Gastrocnemius medialis (tissue), 4 donors: ENCODE data around the gene DHH. TPM values are rescaled to one million over a fixed set of nuclear protein-coding genes. Genes with fewer than 3 reads are reported as not detected.
A peak's percentile ranks its signal among the peaks of the same experiment; 100 is the strongest.
"Not testable (repeated sequence)": the region's sequence is repeated elsewhere in the genome, so short reads cannot be mapped to it uniquely, and the experiment has no call there.

ENCODE experiments used
- ATAC-seq, 2 donors: fragments of 150-250 bp; one replicate each; pipeline ENCODE4 v1.9.1; 2016
- DNase-seq, 2 donors: peaks; one replicate each; pipeline ENCODE4 v3.0.0-alpha.2; 2019
- H3K27ac ChIP-seq, 4 donors: fragments of 200-600 bp; sonication (generic); 1 replicate in 1 of 4; 2 replicates in 3 of 4; pipeline ENCODE4 v1.5.1; 2016 to 2018; ENCODE audit warnings: mild to moderate bottlenecking in 2 of 4, moderate library complexity in 1 of 4
- H3K27me3 ChIP-seq, 3 donors: fragments of 200-600 bp; sonication (generic) in 2 of 3; 1 replicate in 1 of 3; 2 replicates in 2 of 3; pipeline versions ENCODE4 v1.5.1 to v1.6.0; 2016 to 2019; ENCODE audit warnings: mild to moderate bottlenecking in 1 of 3, moderate library complexity in 1 of 3
- H3K36me3 ChIP-seq, 2 donors: fragments of 200-600 bp; sonication (generic) in 1 of 2; one replicate each; pipeline ENCODE4 v1.5.1; 2017 to 2018
- H3K4me1 ChIP-seq, 2 donors: fragments of 200-600 bp; sonication (generic) in 1 of 2; one replicate each; pipeline ENCODE4 v1.5.1; 2016 to 2017; ENCODE audit warnings: mild to moderate bottlenecking in 2 of 2
- H3K4me3 ChIP-seq, 4 donors: fragments of 200-600 bp; sonication (generic) in 3 of 4; 1 replicate in 1 of 4; 2 replicates in 3 of 4; pipeline ENCODE4 v1.5.1; 2016 to 2019; ENCODE audit warnings: mild to moderate bottlenecking in 2 of 4
- H3K9me3 ChIP-seq, 3 donors: fragments of 200-600 bp; sonication (generic) in 2 of 3; 1 replicate in 1 of 3; 2 replicates in 2 of 3; pipeline ENCODE4 v1.5.1; 2016 to 2019
- POLR2A ChIP-seq, 2 donors: fragments of 450-650 bp; IDR thresholded peaks; one replicate each; pipeline ENCODE4 v1.6.1; 2017; ENCODE audit warnings: antibody characterized with exemption in 2 of 2, mild to moderate bottlenecking in 2 of 2, moderate library complexity in 2 of 2
- in situ Hi-C, 4 donors: fragments of 200-750 bp; cut with MboI; loops; one replicate each; pipeline versions ENCODE4 v1.15.0 to v1.8.0; 2017; ENCODE audit warnings: low sequenced_read_pairs in 4 of 4
- intact Hi-C: fragments of 100-400 bp; cut with DNase I; formaldehyde crosslinking; loops from one replicate; pipeline ENCODE4 v1.15.1; 2023; ENCODE audit warnings: low total_unique reads
- total RNA-seq, 4 donors: library from RNA; depleted of rRNA; stranded (reverse); fragments of >200 nt; gene quantifications; one replicate each; pipeline versions ENCODE4 v1.1.0 to v1.2.3, GENCODE V29; 2016
- TF ChIP-seq, protein P1 (sequence below), 5 experiments: fragments of 450-650 bp in 3 of 5; fragments of 200-600 bp in 2 of 5; sonication (generic) in 2 of 5; IDR thresholded peaks in 4 of 5; conservative IDR thresholded peaks in 1 of 5; 1 replicate in 4 of 5; 2 replicates in 1 of 5; pipeline ENCODE4 v1.5.1; 2016 to 2019; ENCODE audit warnings: antibody characterized with exemption in 5 of 5, mild to moderate bottlenecking in 3 of 5, moderate library complexity in 3 of 5

The DHH gene
- total RNA-seq, 4 donors from 2014 or later: 0.09 to 0.36 (median 0.15) TPM; not detected in 1

DNA sequence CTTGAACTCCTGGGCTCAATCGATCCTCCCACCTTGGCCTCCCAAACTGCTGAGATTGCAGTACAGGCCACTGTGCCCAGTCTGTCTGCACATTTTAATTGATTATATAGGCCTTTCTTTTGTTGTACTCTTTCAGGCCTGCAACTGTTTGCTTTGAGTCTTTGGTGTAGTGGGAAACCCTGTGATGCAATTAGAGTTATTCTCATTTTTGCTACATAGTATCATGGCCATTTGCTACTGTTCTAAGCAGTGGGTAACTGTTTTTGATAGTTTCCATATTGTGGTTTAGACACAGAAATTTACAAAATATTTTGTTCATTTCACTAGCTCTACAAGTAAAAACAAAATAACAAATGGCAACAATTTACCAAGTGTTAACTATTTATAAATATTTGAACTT, 42.9 kb upstream of the DHH start:
- ATAC-seq: no peak
- no peak for TF ChIP-seq POLR2A (IDR thresholded peaks at IDR 0.05)
- TF ChIP-seq, protein P1, sequence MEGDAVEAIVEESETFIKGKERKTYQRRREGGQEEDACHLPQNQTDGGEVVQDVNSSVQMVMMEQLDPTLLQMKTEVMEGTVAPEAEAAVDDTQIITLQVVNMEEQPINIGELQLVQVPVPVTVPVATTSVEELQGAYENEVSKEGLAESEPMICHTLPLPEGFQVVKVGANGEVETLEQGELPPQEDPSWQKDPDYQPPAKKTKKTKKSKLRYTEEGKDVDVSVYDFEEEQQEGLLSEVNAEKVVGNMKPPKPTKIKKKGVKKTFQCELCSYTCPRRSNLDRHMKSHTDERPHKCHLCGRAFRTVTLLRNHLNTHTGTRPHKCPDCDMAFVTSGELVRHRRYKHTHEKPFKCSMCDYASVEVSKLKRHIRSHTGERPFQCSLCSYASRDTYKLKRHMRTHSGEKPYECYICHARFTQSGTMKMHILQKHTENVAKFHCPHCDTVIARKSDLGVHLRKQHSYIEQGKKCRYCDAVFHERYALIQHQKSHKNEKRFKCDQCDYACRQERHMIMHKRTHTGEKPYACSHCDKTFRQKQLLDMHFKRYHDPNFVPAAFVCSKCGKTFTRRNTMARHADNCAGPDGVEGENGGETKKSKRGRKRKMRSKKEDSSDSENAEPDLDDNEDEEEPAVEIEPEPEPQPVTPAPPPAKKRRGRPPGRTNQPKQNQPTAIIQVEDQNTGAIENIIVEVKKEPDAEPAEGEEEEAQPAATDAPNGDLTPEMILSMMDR (IDR thresholded peaks at IDR 0.05 in 4 of 5, conservative IDR thresholded peaks at IDR 0.05 in 1 of 5): no peak
- Histone ChIP-seq H3K36me3 (no peaks in the 10 kb centered on the region), H3K4me1 (peaks cover 7 to 10% of the 10 kb centered on the region in 2 donors), H3K9me3 (no peaks in the 10 kb centered on the region), H3K4me3 (no peak overlapping the region), H3K27me3 (no peaks in the 10 kb centered on the region), H3K27ac (no peak overlapping the region)
- in situ Hi-C loops (no loop called here), intact Hi-C loops (no loop called here)
- DNase-seq: no peak

DNA sequence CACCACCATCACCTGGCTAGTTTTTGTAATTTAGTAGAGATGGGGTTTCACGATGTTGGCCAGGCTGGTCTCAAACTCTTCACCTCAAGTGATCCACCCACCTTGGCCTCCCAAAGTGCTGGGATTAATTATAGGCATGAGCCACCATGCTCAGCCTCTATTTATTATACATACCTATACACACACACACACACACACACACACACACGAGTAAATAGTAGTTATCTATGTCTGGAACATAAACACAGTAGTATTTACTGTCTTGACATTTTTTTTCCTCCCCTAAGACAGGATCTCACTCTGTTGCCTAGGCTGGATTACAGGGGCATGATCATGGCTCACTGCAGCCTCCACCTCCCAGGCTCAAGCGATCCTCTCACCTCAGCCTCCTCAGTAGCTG, 42.4 kb upstream of the DHH start:
- DNase-seq, H3K9me3 ChIP-seq, H3K4me3 ChIP-seq, H3K27me3 ChIP-seq, intact Hi-C loops, in situ Hi-C loops, H3K36me3 ChIP-seq, H3K27ac ChIP-seq, ATAC-seq: not testable (repeated sequence)
- peaks cover 9 to 13% of the 10 kb centered on the region in 2 donors for H3K4me1 ChIP-seq

DNA sequence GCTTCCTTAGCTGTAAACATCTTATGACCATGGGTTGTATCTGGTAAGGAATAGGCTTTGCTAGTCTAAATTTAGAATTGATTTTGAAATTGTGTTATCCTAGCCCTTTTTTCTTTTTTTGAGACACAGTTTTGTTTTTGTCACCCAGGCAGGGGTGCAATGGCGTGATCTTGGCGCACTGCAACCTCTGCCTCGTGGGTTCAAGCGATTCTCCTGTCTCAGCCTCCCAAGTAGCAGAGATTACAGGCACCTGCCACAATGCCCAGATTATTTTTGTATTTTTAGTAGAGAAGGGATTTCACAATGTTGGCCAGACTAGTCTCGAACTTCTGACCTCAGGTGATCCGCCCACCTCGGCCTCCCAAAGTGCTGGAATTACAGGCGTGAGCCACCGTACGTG, 39.0 kb upstream of the DHH start:
- peak overlapping the region in 2 of 4 donors; percentile 36 to 99 for H3K27ac ChIP-seq
- H3K4me1 ChIP-seq: peaks cover 25 to 30% of the 10 kb centered on the region in 2 donors
- DNase-seq: no peak
- H3K4me3 ChIP-seq: no peak overlapping the region
- H3K27me3 ChIP-seq: no peaks in the 10 kb centered on the region
- no peak for TF ChIP-seq POLR2A (IDR thresholded peaks at IDR 0.05)
- TF ChIP-seq, protein P1 (IDR thresholded peaks at IDR 0.05 in 4 of 5, conservative IDR thresholded peaks at IDR 0.05 in 1 of 5): no peak
- no peaks in the 10 kb centered on the region for H3K9me3 ChIP-seq
- H3K36me3 ChIP-seq: peaks cover 0 to 13% of the 10 kb centered on the region in 2 donors
- ATAC-seq: no peak
- in situ Hi-C loops (no loop called here), intact Hi-C loops (loop anchor here (2.0 kb wide), 1 partner anchor 55 kb away; the partner anchor contains the start of gene TUBA1A)

DNA sequence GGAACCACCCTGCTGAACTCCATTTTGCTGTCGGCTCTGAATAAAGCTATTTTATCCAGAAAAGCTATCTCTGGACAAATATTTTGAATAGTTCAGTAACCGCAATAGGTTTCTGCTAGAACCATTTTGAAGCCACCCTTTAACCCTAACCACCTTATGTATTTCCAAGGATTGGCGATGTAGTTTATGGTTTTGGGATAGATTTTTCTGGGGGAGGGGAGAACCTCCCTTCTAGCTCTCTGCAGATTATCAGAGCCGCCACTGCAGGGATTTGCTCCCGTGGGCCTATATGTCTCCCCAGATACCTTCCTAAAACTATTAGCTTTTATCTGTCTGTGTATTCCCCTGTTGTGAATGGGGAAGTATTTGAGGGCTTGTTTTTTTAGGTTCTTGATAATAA, 38.4 kb upstream of the DHH start:
- peaks cover 0 to 14% of the 10 kb centered on the region in 2 donors for H3K36me3 ChIP-seq
- in situ Hi-C loops (no loop called here), intact Hi-C loops (loop anchor here (2.0 kb wide), 1 partner anchor 56 kb away; the partner anchor contains the start of gene TUBA1A)
- peak overlapping the region; percentile 33 to 100 (median 68) for H3K27ac ChIP-seq
- H3K4me1 ChIP-seq: peaks cover 25 to 30% of the 10 kb centered on the region in 2 donors
- no peak for TF ChIP-seq POLR2A (IDR thresholded peaks at IDR 0.05)
- TF ChIP-seq, protein P1 (IDR thresholded peaks at IDR 0.05 in 4 of 5, conservative IDR thresholded peaks at IDR 0.05 in 1 of 5): no peak
- no peaks in the 10 kb centered on the region for H3K9me3 ChIP-seq
- H3K27me3 ChIP-seq: no peaks in the 10 kb centered on the region
- ATAC-seq (no peak), DNase-seq (no peak)
- peak overlapping the region in 1 of 4 donors; percentile 14 for H3K4me3 ChIP-seq

DNA sequence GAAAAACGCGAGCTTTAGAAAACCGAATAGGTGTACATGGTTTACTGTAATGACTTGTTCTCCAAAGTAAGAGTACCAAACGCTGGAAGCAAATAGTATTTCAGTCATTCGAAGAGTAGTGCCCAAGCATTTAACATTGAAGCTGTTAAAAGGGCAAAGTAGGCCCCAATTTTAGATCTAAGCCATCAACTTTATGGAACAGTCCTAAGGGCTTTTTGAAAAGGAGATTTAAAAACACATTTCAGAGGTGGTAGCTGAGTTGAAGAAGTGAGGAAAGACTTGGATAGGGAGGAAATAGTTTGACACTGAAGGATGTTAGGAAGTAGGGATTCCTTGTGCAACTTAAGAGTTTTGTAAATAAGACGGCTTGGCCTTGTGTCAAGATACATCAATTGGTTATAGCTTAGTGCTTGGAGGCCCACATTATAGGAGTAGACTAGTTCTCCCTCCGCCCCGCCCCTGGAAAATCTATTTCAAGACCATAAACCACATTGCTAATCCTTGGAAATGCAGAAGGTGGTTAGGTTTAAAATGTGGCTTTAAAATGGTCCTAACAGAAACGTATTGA, 37.4 kb upstream of the DHH start:
- Histone ChIP-seq H3K36me3 (peaks cover 0 to 24% of the 10 kb centered on the region in 2 donors), H3K27me3 (no peaks in the 10 kb centered on the region), H3K4me1 (peaks cover 25 to 30% of the 10 kb centered on the region in 2 donors), H3K27ac (peak overlapping the region; percentile 99 to 100 (median 100)), H3K4me3 (peak overlapping the region; percentile 82 to 100 (median 96)), H3K9me3 (no peaks in the 10 kb centered on the region)
- ATAC-seq (no peak), DNase-seq (no peak)
- in situ Hi-C loops: no loop called here
- intact Hi-C loops: loop anchor here (1.0 to 2.0 kb wide), 4 partner anchors 57 to 102 kb away; partner anchors contain the start of genes KMT2D, RHEBL1 and TUBA1A
- TF ChIP-seq, protein P1 (IDR thresholded peaks at IDR 0.05 in 4 of 5, conservative IDR thresholded peaks at IDR 0.05 in 1 of 5): no peak
- no peak for TF ChIP-seq POLR2A (IDR thresholded peaks at IDR 0.05)
